GM12873 (cell line): ENCODE results near the gene TGFBR1.

Experiments used
- TF ChIP-seq, protein P1 (sequence below): IDR thresholded peaks from 2 replicates; pipeline ENCODE4 v1.5.1; 2012; ENCODE audit warnings: low read depth, mild to moderate bottlenecking, moderate library complexity, low read length, control low read depth; ENCODE audit not compliant: insufficient read depth; ENCODE audit errors: missing control alignments

The TGFBR1 gene

DNA sequence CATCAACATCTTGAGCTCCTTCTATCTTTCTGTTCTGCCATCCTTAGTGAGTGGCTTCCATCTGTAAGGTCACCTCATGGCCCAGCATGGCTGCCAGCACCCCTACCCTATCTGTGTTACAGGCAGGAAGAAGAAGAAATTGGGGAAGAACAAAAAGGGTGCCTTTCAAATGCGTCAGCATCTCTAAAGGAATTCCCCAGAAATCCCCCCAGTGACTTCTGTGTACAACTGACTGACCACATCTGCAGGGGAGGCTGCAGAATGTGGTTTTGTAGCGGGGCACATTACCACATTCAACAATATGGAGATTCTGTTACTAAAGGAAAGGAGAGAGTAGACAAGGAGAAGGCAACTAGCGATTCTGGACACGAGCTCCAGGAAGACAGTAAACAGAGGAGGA, 76.7 kb downstream of the TGFBR1 start:
- TF ChIP-seq, protein P1, sequence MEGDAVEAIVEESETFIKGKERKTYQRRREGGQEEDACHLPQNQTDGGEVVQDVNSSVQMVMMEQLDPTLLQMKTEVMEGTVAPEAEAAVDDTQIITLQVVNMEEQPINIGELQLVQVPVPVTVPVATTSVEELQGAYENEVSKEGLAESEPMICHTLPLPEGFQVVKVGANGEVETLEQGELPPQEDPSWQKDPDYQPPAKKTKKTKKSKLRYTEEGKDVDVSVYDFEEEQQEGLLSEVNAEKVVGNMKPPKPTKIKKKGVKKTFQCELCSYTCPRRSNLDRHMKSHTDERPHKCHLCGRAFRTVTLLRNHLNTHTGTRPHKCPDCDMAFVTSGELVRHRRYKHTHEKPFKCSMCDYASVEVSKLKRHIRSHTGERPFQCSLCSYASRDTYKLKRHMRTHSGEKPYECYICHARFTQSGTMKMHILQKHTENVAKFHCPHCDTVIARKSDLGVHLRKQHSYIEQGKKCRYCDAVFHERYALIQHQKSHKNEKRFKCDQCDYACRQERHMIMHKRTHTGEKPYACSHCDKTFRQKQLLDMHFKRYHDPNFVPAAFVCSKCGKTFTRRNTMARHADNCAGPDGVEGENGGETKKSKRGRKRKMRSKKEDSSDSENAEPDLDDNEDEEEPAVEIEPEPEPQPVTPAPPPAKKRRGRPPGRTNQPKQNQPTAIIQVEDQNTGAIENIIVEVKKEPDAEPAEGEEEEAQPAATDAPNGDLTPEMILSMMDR = no peak

DNA sequence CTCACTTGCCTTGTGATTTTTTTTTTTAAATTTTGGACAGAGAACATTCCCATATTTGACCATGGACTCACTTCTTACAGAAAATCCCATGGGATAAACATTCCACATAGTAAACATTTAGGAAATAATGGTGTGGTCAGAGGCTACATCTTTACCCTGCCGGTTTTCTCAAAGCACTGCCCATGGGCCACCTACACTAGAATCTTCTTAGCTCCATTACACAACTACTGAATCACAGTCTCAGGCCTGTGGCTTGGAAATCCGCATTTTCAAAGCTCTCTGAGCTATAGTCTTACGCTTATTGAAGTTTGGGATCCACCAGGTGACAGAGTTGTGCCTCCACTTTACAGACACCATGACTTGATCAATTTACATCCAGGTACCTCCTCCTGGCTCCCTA, 77.4 kb downstream of the TGFBR1 start:
- TF ChIP-seq, protein P1 = no peak

DNA sequence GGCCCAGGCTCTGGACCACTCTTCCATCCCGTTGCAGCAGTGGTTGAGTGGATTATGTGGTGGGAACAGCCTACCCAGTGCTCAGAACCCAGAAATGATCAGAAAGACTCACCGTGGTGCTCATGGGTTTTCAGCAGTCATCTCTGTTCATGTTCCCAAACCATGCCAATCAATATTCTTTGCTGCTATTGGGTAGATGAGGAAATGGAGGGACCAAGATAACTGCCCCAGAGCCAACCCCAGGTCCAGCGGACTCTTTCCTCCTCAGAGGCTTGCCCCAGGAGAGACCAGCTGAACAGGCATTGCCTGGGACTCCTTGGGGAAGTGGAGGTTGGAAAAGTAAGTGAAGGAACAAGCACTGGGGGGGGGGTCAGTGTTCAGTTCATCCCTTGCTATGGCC, 78.7 kb downstream of the TGFBR1 start:
- TF ChIP-seq, protein P1 = no peak

DNA sequence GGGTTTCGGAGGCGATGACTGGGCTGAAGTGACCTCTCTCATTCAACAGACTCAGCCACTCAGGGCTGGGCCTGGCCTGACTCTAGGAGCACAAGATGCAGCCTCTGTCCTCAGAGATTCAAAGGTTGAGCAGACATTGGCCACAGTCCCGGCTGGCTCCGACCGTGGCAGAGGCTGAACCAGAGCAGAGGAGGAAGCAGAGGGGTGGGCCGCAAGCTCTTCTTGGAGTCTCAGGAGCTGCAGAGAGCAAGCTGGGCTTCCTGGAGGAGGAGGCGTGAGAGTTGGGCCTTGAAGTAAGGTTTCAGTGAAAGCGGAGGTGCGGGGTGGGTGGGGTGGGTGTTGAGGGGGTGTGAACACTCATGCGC, 79.2 kb downstream of the TGFBR1 start:
- TF ChIP-seq, protein P1 = no peak

DNA sequence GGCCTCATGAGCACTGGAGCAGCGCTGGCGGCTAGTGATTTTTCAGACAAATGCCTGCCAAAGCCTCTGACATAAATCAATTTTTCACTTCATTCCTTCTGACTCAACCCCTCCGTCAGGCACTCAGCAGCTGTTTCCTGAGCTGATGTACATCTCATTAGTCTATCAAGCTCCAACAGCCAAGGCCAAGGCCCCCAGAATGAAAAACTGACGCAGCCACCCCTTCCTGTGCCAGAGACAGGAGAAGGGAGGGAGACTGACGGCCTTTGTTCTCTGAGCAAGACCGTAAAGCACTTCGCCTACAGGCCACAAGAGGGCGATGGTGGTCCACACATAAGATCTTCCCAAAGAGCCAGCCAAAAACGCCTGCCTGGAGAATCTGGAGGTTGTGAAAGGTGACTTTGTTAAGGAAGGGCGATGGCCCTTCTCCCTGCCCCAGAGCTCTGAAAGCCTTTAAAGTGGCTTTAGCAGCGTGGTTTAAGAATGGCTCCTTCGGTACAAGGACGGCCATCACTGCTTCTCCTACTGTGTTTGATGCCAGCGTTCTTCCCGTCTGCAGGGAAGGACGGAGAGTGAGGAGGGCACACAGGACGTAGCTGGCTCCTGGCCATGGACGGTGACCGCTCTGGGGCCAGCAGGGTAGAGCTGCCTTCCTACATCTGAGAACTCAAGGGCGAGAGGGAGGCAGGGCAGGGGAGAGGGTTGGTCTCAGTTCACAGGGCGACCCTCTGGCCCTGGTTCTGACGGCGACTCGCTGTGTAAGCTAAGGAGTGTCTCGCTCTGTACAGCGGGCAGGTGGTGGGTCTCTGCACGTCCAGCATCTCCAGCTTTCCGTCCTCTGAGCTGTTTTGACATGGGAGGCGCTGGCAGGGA, 79.8 kb downstream of the TGFBR1 start:
- TF ChIP-seq, protein P1 = peak; percentile 95

DNA sequence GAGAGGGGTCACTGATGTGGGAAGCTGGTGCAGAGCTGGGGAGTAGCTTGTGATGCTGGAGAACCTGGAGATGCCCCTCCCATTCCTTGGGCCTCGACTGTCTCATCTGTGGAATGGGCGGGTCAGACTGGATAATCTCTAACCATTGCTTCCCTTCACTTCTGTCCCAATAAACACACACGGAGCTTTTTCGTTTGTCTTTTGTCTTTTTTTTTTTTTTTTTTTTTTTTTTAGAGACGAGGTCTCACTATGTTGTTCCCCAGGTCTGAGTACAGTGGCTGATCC, 80.4 kb downstream of the TGFBR1 start:
- TF ChIP-seq, protein P1 = no peak

DNA sequence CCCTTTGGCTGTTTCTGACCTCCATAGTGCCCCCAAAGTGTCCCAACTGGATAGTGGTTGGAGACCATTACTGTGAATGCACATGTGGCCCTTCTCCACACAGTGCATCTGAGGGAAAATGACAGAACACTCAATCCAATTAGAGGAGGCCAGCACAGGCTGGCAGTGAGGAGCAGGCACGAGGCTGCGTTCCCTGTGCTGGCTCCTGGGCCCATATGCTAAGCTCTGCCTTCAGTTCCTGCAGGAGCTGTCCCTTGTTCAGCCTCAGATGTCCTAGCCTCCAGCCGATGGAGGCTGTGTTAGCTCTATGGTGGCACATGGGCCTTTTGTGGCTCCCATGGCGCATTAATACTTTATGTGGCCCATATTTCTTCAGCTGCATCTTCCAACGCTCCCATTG, 81.0 kb downstream of the TGFBR1 start:
- TF ChIP-seq, protein P1 = no peak
